Mesendoderm (in vitro differentiated cells): ENCODE data around the gene NDRG2.
A peak's percentile ranks its signal among the peaks of the same experiment; 100 is the strongest.

ENCODE experiments used
- DNase-seq: peaks from one replicate; pipeline ENCODE4 v3.0.0; 2013
- H2AK5ac ChIP-seq: 2 replicates; pipeline ENCODE4 v1.6.1; 2013; ENCODE audit warnings: low read length, inconsistent platforms
- H2BK120ac ChIP-seq: 2 replicates; pipeline ENCODE4 v1.6.1; 2013; ENCODE audit warnings: low read depth, mild to moderate bottlenecking, low read length, moderate library complexity, mixed read lengths
- H2BK15ac ChIP-seq: replicated peaks from 2 replicates; pipeline ENCODE4 v1.6.1; 2013; ENCODE audit warnings: low read depth, mild to moderate bottlenecking, moderate library complexity
- H2BK5ac ChIP-seq: 2 replicates; pipeline ENCODE4 v1.6.1; 2013; ENCODE audit warnings: low read length, inconsistent platforms
- H3K18ac ChIP-seq: 2 replicates; pipeline ENCODE4 v1.6.1; 2013; ENCODE audit warnings: mild to moderate bottlenecking, low read length, mixed read lengths
- H3K23ac ChIP-seq: one replicate; pipeline ENCODE4 v1.6.1; 2013; ENCODE audit warnings: low read length
- H3K27ac ChIP-seq: 2 replicates; pipeline ENCODE4 v1.5.1; 2013; ENCODE audit warnings: low read depth, mild to moderate bottlenecking, inconsistent platforms, low read length, moderate library complexity
- H3K27me3 ChIP-seq: 2 replicates; pipeline ENCODE4 v1.6.1; 2013; ENCODE audit warnings: low read length, control low read depth, mild to moderate bottlenecking, inconsistent platforms; ENCODE audit not compliant: insufficient read depth, poor library complexity
- H3K36me3 ChIP-seq: 2 replicates; pipeline ENCODE4 v1.6.1; 2013; ENCODE audit warnings: low read length, inconsistent platforms; ENCODE audit not compliant: control insufficient read depth, insufficient read depth
- H3K4ac ChIP-seq: one replicate; pipeline ENCODE4 v1.6.1; 2013; ENCODE audit warnings: low read depth, mild to moderate bottlenecking, low read length, moderate library complexity
- H3K4me1 ChIP-seq: 2 replicates; pipeline ENCODE4 v1.6.1; 2013; ENCODE audit warnings: low read depth, low read length, inconsistent platforms; ENCODE audit not compliant: control insufficient read depth
- H3K4me2 ChIP-seq: 2 replicates; pipeline ENCODE4 v1.6.1; 2013; ENCODE audit warnings: low read length
- H3K4me3 ChIP-seq: 2 replicates; pipeline ENCODE4 v1.5.1; 2013; ENCODE audit warnings: mild to moderate bottlenecking, low read length
- H3K56ac ChIP-seq: one replicate; pipeline ENCODE4 v1.6.1; 2013; ENCODE audit warnings: low read length
- H3K79me1 ChIP-seq: 2 replicates; pipeline ENCODE4 v1.6.1; 2013; ENCODE audit warnings: low read length, inconsistent platforms
- H3K79me2 ChIP-seq: 2 replicates; pipeline ENCODE4 v1.6.1; 2013; ENCODE audit warnings: mild to moderate bottlenecking, low read length; ENCODE audit not compliant: control insufficient read depth, insufficient read depth
- H3K9ac ChIP-seq: 2 replicates; pipeline ENCODE4 v1.6.1; 2013; ENCODE audit warnings: low read length, inconsistent platforms
- H4K5ac ChIP-seq: one replicate; pipeline ENCODE4 v1.6.1; 2013; ENCODE audit warnings: low read length
- H4K8ac ChIP-seq: one replicate; pipeline ENCODE4 v1.6.1; 2013; ENCODE audit warnings: low read depth, mild to moderate bottlenecking, control low read depth, low read length, moderate library complexity
- WGBS: extraction: QIAGEN DNeasy Blood & Tissue Kit; methylation state at CpG from one replicate; pipeline ENCODE4 v1.1.7; 2013; ENCODE audit warnings: low lambda C conversion rate, missing lambda C conversion rate; ENCODE audit not compliant: insufficient coverage; ENCODE audit errors: extremely low coverage; 5-methylcytosine and 5-hydroxymethylcytosine counted together

The NDRG2 gene

GRCh38 chr14:20997564-20997963, 27.3 kb downstream of the NDRG2 start:
- H3K9ac ChIP-seq, result no peak overlapping the region
- peaks cover 8% of the 10 kb centered on the region for H3K36me3 ChIP-seq
- H3K27ac ChIP-seq, result no peak overlapping the region
- no peaks in the 10 kb centered on the region for H3K27me3 ChIP-seq
- no peak overlapping the region for H3K4ac ChIP-seq
- no CpG with 5 or more reads among the region's 6 CpGs for WGBS
- no peak overlapping the region for H3K4me3 ChIP-seq
- no peak for DNase-seq
- H3K23ac ChIP-seq, result no peak overlapping the region
- H4K5ac ChIP-seq, result no peak overlapping the region
- no peak overlapping the region for H2AK5ac ChIP-seq
- H4K8ac ChIP-seq, result no peak overlapping the region
- H3K79me1 ChIP-seq, result no peaks in the 10 kb centered on the region
- peaks cover 8% of the 10 kb centered on the region for H3K4me1 ChIP-seq
- no peak overlapping the region for H2BK120ac ChIP-seq
- no peak overlapping the region for H2BK15ac ChIP-seq
- H3K4me2 ChIP-seq, result no peak overlapping the region
- no peak overlapping the region for H2BK5ac ChIP-seq
- no peaks in the 10 kb centered on the region for H3K79me2 ChIP-seq
- no peak overlapping the region for H3K18ac ChIP-seq
- no peak overlapping the region for H3K56ac ChIP-seq

- no peak overlapping the region for H3K23ac ChIP-seq
- DNase-seq, result no peak
- no peak overlapping the region for H3K4me2 ChIP-seq
- no peak overlapping the region for H3K27ac ChIP-seq
- H3K36me3 ChIP-seq, result peaks cover 8% of the 10 kb centered on the region
- no peak overlapping the region for H3K9ac ChIP-seq
- H4K5ac ChIP-seq, result no peak overlapping the region
- peaks cover 2% of the 10 kb centered on the region for H3K79me1 ChIP-seq
- no peak overlapping the region for H3K56ac ChIP-seq
- H4K8ac ChIP-seq, result no peak overlapping the region
- H2BK5ac ChIP-seq, result no peak overlapping the region
- WGBS, result no CpG with 5 or more reads among the region's 4 CpGs
- peaks cover 8% of the 10 kb centered on the region for H3K4me1 ChIP-seq
- H2BK120ac ChIP-seq, result no peak overlapping the region
- H2BK15ac ChIP-seq, result no peak overlapping the region
- no peak overlapping the region for H2AK5ac ChIP-seq
- no peaks in the 10 kb centered on the region for H3K27me3 ChIP-seq
- H3K4ac ChIP-seq, result no peak overlapping the region
- no peak overlapping the region for H3K4me3 ChIP-seq
- no peaks in the 10 kb centered on the region for H3K79me2 ChIP-seq
- H3K18ac ChIP-seq, result no peak overlapping the region
Measured at GRCh38 chr14:20997115-20997514, 27.7 kb downstream of the NDRG2 start.

- Histone ChIP-seq H3K4me1 (peaks cover 8% of the 10 kb centered on the region), H3K18ac (no peak overlapping the region), H3K27ac (no peak overlapping the region), H2BK120ac (no peak overlapping the region), H3K79me1 (peaks cover 5% of the 10 kb centered on the region), H3K79me2 (peaks cover 3% of the 10 kb centered on the region), H3K27me3 (no peaks in the 10 kb centered on the region), H4K5ac (no peak overlapping the region), H3K23ac (no peak overlapping the region), H3K4ac (no peak overlapping the region), H3K4me2 (no peak overlapping the region), H2AK5ac (no peak overlapping the region), H2BK15ac (no peak overlapping the region), H3K56ac (no peak overlapping the region), H3K9ac (no peak overlapping the region), H4K8ac (no peak overlapping the region), H3K4me3 (no peak overlapping the region), H3K36me3 (peaks cover 8% of the 10 kb centered on the region), H2BK5ac (no peak overlapping the region)
- whole genome bisulfite sequencing, result no CpG with 5 or more reads among the region's 14 CpGs
- DNase-seq, result no peak
Measured at GRCh38 chr14:20996521-20996920, 28.3 kb downstream of the NDRG2 start.

- Histone ChIP-seq H3K27ac (peak within 1 kb of the TSS; percentile 78), H3K27me3 (no peaks in the 10 kb centered on the region), H4K5ac (no peak within 1 kb of the TSS), H2BK120ac (no peak within 1 kb of the TSS), H3K4me1 (peaks cover 5% of the 10 kb centered on the region), H3K79me1 (peaks cover 7% of the 10 kb centered on the region), H3K4me2 (peak within 1 kb of the TSS; percentile 53), H3K79me2 (peaks cover 10% of the 10 kb centered on the region), H2AK5ac (peak within 1 kb of the TSS; percentile 66), H2BK5ac (peak within 1 kb of the TSS; percentile 1), H4K8ac (peak within 1 kb of the TSS; percentile 7), H2BK15ac (no peak within 1 kb of the TSS), H3K23ac (no peak within 1 kb of the TSS), H3K18ac (no peak within 1 kb of the TSS), H3K4ac (peak within 1 kb of the TSS; percentile 93), H3K56ac (peak within 1 kb of the TSS; percentile 85), H3K9ac (peak within 1 kb of the TSS; percentile 70), H3K4me3 (peak within 1 kb of the TSS; percentile 61), H3K36me3 (peaks cover 4% of the 10 kb centered on the region)
- no CpG with 5 or more reads among the region's 42 CpGs for WGBS
- DNase-seq, result peak; percentile 99
Measured at GRCh38 chr14:20989787-20990600, 34.9 kb downstream of the NDRG2 start, which contains the start of gene METTL17. TSS of gene METTL17 (plus strand) at chr14:20989980. CDS start at chr14:20990003, 23 bp downstream.

- WGBS, result 100% methylated on average over 2 of the region's 11 CpGs
- Histone ChIP-seq H3K4me2 (no peak overlapping the region), H3K23ac (no peak overlapping the region), H3K27ac (no peak overlapping the region), H3K4me1 (peaks cover 5% of the 10 kb centered on the region), H3K27me3 (no peaks in the 10 kb centered on the region), H3K56ac (peak overlapping the region; percentile 65), H3K18ac (no peak overlapping the region), H2BK120ac (no peak overlapping the region), H4K5ac (no peak overlapping the region), H2AK5ac (no peak overlapping the region), H3K79me2 (peaks cover 10% of the 10 kb centered on the region), H2BK5ac (no peak overlapping the region), H4K8ac (no peak overlapping the region), H3K79me1 (peaks cover 7% of the 10 kb centered on the region), H3K4ac (no peak overlapping the region), H2BK15ac (no peak overlapping the region), H3K9ac (peak overlapping the region; percentile 37), H3K4me3 (no peak overlapping the region), H3K36me3 (no peaks in the 10 kb centered on the region)
- DNase-seq, result no peak
Measured at GRCh38 chr14:20989471-20989786, 35.4 kb downstream of the NDRG2 start.
